Measurements from ENCODE around the gene MEIS1. TPM values are rescaled to one million over a fixed set of nuclear protein-coding genes. Genes with fewer than 3 reads are reported as not detected.

Gene MEIS1
- total and polyA plus RNA-seq, 2 of the 8 experiments (the other 6 are each of a cell fraction or from before 2014, with no cell fraction given) = 0.17 to 1.2 TPM

DNA sequence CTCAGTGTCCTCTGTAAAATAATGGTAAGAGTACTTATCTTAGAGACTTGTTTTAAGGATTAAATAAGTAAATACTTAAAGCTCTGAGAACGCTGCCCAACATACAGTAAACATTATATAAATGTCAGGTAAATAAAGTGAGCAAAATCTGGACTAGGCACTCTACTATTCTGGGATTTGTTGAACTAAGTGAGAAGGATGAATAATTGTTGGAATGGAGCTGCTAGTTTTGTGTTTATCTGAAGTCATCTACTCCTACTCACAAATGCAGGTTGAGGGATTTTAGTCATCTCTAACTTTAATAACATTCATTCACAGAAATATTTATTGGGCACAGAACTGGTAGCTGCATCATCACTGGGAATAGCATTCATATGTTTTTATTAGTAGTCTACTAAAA is 103.4 kb downstream of the MEIS1 start:
- Histone ChIP-seq H3K18ac (ENCODE audit: extremely low read depth, low read length) (no peak overlapping the region), H3K14ac (ENCODE audit: insufficient read length) (no peak overlapping the region), H3K27ac (ENCODE audit: low read depth, low read length) (no peak overlapping the region), H2BK20ac (ENCODE audit: low read length) (no peak overlapping the region), H3K4me3 (ENCODE audit: extremely low read depth in 1 of 4, insufficient read depth in 2 of 4, low read depth in 3 of 4, low read length in 4 of 4) (no peak overlapping the region), H3K36me3 (ENCODE audit: control insufficient read depth in 2 of 4, insufficient read depth in 4 of 4, low read length in 3 of 4) (no peaks in the 10 kb centered on the region), H3K4me2 (ENCODE audit: insufficient read depth in 1 of 2, low read depth in 2 of 2, low read length in 2 of 2) (no peak overlapping the region), H3K23me2 (ENCODE audit: low read depth, low read length) (no peaks in the 10 kb centered on the region), H2BK5ac (ENCODE audit: low read depth, low read length) (no peak overlapping the region), H2BK12ac (ENCODE audit: low read depth, low read length) (no peak overlapping the region), H3K4me1 (replicated peaks in 1 of 4; ENCODE audit: control insufficient read depth in 3 of 4, insufficient read depth in 4 of 4, low read length in 3 of 4) (peaks cover 0 to 7% (median 2%) of the 10 kb centered on the region in 4 experiments; a peak in 6 of 7 replicates), H3K4ac (replicated peaks; ENCODE audit: insufficient read length, low read depth, low read length) (no peak overlapping the region), H2BK15ac (ENCODE audit: low read length) (no peak overlapping the region), H3K9me3 (ENCODE audit: insufficient read depth in 2 of 2, low read depth in 1 of 2, low read length in 1 of 2) (no peaks in the 10 kb centered on the region), H2AFZ (ENCODE audit: low read length) (no peak overlapping the region), H2BK120ac (replicated peaks; ENCODE audit: low read depth, low read length) (no peak overlapping the region), H4K8ac (ENCODE audit: extremely low read depth, insufficient read depth, low read length) (no peak overlapping the region), H4K20me1 (replicated peaks in 1 of 2; ENCODE audit: control insufficient read depth in 1 of 2, insufficient read depth in 2 of 2, low read length in 2 of 2) (no peaks in the 10 kb centered on the region), H3K9ac (replicated peaks in 1 of 4; ENCODE audit: extremely low read depth in 1 of 4, low read depth in 3 of 4, low read length in 3 of 4) (no peak overlapping the region), H4K91ac (replicated peaks; ENCODE audit: insufficient read length, low read length) (no peak overlapping the region), H3K27me3 (replicated peaks in 1 of 4; ENCODE audit: control insufficient read depth in 3 of 4, extremely low read depth in 1 of 4, insufficient read depth in 3 of 4, low read length in 3 of 4) (peaks cover 0 to 1% (median 0%) of the 10 kb centered on the region in 4 experiments; a peak in 1 of 7 replicates), H3K23ac (ENCODE audit: insufficient read length) (no peak overlapping the region), H4K5ac (ENCODE audit: insufficient read length, low read depth, low read length) (no peak overlapping the region), H2AK5ac (ENCODE audit: low read depth, low read length) (no peak overlapping the region), H3K79me2 (ENCODE audit: control insufficient read depth in 1 of 2, insufficient read depth in 2 of 2, low read length in 2 of 2) (no peaks in the 10 kb centered on the region), H3K79me1 (ENCODE audit: low read depth, low read length) (no peaks in the 10 kb centered on the region), H3K56ac (replicated peaks; ENCODE audit: insufficient read length, low read depth, low read length) (no peak overlapping the region)
- 93% methylated on average over 1 of the region's 1 CpG; no CpG with 5 or more reads in 1 of the 2 experiments for WGBS, 2 experiments (ENCODE audit: extremely low coverage in 1 of 2, insufficient coverage in 1 of 2, insufficient read length in 1 of 2, insufficient replicate concordance in 2 of 2, low coverage in 1 of 2, low lambda C conversion rate in 2 of 2, missing lambda C conversion rate in 1 of 2)
- DNase-seq (ENCODE audit: low read depth in 1 of 2, low spot score in 2 of 2) (no peak), FAIRE-seq (no peak)
- ChIA-PET POLR2A (ENCODE audit: partially characterized antibody) (no interaction called here), CTCF (ENCODE audit: partially characterized antibody) (interaction anchor here (0.6 to 1.5 kb wide), 2 partner anchors 9 to 45 kb away, joined by 3 to 5 read pairs; no protein-coding TSS in a partner anchor)
- TF ChIP-seq KDM1A (IDR thresholded peaks at IDR 0.05; ENCODE audit: borderline replicate concordance, low read length) = no peak
- no peak for TF ChIP-seq ASH2L (IDR thresholded peaks at IDR 0.05; ENCODE audit: low read length)
- TF ChIP-seq, protein P1, sequence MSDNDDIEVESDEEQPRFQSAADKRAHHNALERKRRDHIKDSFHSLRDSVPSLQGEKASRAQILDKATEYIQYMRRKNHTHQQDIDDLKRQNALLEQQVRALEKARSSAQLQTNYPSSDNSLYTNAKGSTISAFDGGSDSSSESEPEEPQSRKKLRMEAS (IDR thresholded peaks at IDR 0.05) = no peak
- TF ChIP-seq CBX8 (IDR thresholded peaks at IDR 0.05; ENCODE audit: borderline replicate concordance, low read depth, low read length) = no peak
- TF ChIP-seq BCL11A (IDR thresholded peaks at IDR 0.05; ENCODE audit: low read depth in 2 of 2, low read length in 2 of 2) = no peak
- no peak for TF ChIP-seq TCF12 (IDR thresholded peaks at IDR 0.05; ENCODE audit: low read depth, low read length)
- no peak for TF ChIP-seq TAF1 (IDR thresholded peaks at IDR 0.05; ENCODE audit: low read depth, low read length)
- no peak for TF ChIP-seq TBP (IDR thresholded peaks at IDR 0.05; ENCODE audit: low read depth, low read length)

Data from H1 (cell line).